DMS114 treated with DMSO at 0.1 percent for 48 hours (cell line): ENCODE results near the gene ATG7.

ENCODE experiments used
- DNase-seq: peaks from one replicate; lab custom pipeline; 2025; ENCODE audit not compliant: unreplicated experiment; lab: John Stamatoyannopoulos, UW

Gene ATG7

GRCh38 chr3:11548721-11549131 lies 276.5 kb downstream of the ATG7 start:
- DNase-seq, result no peak

DNA sequence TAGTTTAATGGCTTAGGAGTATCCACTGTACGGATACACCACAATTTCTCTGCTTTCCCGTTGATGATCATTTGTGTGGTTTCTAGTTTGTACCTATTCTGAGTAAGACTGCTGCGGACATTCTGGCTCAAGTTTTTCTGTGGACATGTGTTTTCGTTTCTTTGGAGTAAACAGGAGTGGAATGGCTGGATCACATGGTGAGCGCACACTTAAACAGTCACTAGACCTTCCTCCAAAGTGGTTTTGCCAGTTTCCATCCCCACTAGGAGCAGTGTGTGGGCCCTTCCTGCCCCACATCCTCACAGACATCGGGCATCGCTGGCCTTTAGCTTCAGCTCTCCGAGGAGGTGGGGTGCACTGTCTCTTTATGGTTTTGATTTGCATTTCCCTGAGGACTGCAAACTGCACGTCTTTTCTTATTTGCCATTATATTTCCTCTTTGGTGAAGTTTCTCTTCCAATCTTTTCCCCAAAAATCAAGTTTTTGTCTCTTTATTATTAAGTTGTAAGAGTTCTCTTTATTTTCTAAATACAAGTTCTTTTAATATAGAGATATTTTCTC lies 277.5 kb downstream of the ATG7 start:
- no peak for DNase-seq

DNA sequence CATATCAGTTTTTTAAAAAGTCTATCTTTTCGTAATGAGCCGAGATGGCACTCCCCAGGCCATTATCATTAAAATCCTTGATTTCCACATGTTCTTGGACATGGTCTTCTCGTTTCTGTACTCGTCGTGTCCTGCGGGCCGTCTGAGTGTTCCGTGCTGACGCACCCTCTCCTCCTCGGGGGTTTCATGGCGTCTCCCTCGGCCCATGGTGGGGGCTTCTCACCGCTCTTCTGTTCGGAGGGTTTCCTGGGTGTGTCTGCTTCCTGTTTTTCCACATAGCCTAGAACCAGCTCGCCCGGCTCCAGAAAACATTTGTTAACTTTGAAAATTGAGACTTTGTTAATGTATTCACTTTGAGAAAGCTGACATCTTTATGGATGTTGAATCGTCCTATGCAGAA lies 278.8 kb downstream of the ATG7 start:
- no peak for DNase-seq

DNA sequence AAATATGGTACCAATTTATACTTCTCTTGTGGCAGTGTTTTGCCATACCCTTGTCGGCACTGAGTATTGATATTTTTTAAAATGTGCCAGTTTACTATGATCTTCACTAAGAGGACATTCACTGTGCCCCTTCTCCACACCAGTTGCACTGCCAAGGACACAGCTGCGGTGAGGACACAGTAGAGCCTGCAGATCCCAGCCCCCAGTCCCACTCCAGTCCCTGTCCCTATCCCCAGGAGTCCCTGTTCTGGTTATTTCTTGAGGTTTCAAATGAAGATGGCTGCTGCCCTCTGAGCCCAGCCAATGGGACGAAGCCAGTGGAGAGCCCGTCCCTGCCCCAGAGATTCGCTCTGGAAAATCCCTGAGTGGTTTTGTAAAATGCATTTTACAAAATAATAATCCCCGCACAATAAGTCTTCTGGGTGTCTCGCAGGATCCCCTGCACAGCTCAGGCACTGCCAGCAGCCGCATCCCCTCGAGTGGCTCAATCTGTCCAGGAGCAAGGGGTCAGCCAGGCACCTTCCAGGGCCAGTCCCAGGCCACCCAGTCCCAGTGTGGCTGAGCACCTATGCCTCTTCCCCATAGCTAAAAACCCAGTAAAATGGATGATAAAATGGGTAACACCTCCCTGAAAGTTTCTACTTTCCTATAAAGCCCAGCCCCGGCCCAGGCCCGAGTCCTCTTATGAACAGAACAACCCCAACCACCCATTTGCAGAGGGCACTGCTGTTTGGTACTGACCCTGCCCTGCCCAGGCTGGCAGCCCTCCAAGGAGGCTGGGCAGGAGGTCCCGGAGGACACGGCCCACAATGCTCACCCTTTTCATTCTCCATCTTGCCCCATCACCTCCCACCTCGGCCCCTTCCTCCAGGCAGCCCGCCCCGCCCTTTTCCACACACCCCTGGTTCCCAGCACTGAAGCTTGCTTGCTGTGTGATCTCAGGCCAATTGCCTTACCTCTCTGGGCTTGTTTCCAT lies 280.4 kb downstream of the ATG7 start:
- DNase-seq, result no peak

DNA sequence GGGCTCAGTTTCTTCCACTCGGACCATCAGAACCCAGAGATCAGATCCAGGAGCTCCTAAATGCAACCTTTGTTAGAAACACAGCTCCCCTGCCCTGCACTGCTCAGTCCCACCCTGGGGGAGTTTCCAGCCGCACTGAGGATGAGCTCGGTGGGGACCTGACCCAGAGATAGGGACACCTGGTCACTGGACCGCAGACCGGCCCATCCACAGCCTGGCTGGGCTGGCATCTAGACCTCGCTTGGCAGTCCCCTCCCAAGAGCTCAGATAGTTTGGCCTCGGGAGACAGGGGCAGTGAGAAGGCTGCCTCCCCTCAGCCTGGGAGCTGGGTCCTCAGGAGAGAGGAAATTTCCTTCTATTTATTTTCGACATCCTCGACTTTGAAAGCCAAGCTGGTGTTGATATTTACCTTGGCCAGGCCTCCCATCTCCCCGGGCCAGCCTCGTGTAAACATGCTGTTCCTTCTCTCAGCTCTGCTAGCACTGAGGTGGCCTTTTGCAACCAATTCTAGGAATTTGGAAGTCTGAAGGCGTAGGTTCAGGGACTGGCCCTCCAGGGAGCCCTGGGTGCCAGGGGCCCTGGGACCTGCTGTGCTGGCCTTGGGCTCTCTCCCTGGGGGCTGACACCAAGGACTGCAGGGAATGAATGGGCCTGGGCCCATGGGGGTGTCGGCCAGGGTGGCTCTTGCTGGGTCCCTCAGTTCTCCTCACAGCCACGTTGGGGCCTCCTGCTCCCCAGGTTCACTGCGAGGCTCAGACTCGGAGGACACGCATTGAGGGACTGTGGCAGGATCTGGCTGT lies 281.4 kb downstream of the ATG7 start:
- no peak for DNase-seq

DNA sequence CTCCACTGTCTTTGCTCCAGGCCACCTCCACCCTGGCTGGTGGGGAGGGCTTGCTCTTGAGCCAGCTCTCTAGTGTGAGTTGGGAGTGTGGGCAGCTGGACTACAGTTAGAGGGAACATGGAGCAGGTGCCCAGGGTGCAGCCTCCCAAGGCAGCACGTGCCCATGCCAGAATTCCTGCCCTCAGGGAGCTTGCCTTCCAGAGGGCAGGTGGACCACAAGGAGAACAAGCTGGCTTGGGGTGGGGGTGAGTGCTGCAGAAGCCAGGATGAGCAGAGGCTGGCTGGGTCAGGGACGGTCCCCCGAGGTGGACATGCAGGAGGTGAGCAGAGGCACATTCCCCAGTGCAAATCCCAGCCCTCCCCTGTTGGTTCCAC lies 282.0 kb downstream of the ATG7 start:
- no peak for DNase-seq

DNA sequence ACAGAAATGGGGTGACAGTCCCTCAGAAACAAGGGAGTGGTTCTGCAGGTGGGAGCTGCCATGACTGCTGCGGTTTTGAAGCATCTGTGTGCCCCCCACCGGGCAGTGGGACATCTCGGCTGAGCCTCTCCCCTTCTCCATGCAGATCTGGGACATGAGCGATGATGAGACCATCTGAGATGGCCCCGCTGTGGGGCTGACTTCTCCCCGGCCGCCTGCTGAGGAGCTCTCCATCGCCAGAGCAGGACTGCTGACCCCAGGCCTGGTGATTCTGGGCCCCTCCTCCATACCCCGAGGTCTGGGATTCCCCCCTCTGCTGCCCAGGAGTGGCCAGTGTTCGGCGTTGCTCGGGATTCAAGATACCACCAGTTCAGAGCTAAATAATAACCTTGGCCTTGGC lies 282.5 kb downstream of the ATG7 start:
- DNase-seq, result no peak

GRCh38 chr3:11555211-11555782 lies 283.1 kb downstream of the ATG7 start:
- DNase-seq, result no peak

- DNase-seq, result no peak
Measured at GRCh38 chr3:11555881-11556633, 283.9 kb downstream of the ATG7 start.

DNA sequence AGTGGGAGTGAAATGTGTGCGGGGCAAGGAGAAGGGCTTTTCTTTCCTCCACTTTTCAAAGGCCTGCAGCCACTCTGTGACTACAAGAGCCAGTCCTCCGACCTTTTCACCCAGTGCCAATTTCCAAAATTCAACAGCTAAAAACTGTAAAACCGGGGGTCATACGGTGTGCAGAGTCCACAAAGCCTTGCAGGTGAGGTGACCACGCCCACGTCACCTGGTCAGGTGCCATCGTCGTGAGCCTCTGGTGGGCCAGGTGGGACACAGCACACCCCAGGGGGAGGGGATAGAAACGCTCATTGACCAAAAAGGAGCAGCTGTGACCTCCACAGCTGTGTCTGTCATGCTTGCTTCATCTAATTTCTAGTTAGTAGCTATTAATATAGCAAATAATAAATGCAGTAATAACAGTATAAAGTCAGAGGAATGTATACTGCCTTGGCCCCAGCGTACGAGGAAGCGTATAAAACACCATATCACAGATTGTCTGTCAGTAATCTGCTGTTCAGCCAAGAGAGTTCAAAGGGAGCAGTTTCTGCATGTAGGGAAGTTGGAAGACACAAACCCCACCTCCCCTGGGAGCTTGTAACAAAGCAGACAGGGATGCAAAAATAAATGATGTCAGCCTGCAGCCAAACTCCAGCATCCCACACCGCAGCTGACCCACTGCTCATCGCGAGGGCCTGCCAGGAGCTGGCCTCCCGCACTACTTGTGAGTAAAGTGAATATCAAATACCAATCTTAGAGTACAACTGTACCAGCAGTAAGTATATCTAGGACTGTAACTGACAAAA lies 284.9 kb downstream of the ATG7 start:
- no peak for DNase-seq

DNA sequence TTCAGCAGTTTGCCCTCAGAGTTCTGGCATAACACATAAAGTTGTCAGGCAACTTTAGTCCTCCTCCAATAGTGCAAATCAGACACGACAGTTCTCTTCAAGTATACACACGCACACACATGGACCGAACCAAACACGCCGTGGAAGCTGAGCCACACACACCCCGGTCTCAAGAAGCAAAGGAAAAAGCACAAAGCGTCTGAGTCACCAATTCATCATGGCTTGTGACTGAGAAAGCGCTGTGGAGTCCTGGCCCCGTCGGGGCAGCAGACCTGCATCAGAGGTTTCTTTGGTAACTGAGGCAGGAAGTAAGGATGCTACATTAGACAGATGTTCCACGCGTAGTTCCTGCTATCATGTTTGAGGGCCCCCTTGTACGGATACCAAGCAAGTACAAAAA lies 285.8 kb downstream of the ATG7 start:
- no peak for DNase-seq

- no peak for DNase-seq
Measured at GRCh38 chr3:11558411-11558903, 286.3 kb downstream of the ATG7 start.

- DNase-seq, result no peak
Measured at GRCh38 chr3:11558918-11559815, 287.0 kb downstream of the ATG7 start.

GRCh38 chr3:11559816-11560633 lies 287.8 kb downstream of the ATG7 start:
- DNase-seq, result no peak

DNA sequence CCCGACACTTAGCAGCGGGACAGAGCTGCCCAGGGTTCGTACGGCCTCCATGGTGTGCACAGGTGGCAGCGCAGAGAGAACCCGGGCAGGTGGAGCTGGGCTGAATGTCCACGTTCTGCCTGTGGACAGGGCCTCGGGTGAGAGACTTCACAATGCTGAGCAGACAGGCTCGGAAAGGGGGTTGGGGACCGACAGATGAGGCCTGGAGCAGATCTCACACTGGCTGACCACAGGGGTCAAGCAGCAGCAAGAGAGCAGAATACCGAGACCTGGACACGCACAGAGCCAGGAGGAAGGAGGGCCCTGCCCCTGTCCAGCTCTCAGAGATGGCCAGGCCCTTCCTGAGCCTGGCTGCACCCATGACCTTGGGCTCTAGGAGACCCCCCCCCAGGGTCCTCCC lies 288.5 kb downstream of the ATG7 start:
- DNase-seq, result no peak

GRCh38 chr3:11562277-11562881 lies 290.2 kb downstream of the ATG7 start:
- no peak for DNase-seq

DNA sequence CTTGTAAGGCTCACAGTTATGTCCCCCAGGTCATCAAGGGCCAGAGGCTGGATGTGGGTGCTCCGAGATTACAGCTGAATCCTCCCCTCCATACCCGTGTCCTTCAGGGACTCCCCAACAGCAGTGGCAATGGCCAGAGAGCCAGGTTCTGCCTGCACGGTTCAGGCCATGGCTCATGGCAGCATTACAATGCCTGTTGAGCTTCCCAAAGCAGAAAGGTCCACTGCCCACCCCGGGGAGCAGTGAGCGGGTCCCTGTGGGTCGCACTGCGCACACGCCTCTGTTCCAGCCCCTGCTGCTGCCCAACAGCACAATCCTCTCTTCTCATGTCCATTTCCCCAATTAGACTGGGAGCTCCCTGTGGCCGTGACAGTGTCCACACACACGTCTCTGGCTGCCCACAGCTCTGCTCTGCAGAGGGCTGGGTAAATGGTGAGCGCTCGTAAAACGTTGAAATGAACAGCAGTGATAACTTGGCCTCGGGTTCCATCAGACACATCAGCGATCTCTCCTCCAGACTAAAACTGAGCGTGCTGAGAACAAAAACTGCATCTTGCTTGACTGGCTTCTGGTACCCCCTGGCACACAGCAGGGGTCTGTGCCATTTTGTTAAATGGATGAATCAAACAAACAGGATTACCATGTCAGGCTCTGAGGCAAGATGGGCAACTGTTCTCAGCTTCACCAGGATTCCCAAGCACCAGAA lies 291.1 kb downstream of the ATG7 start:
- DNase-seq, result no peak
